Ovary (tissue), 9 donors: Measurements from ENCODE around the gene ITPK1. TPM values are rescaled to one million over a fixed set of nuclear protein-coding genes. Genes with fewer than 3 reads are reported as not detected.

Source experiments
- DNase-seq, 5 donors: peaks; one replicate each; pipeline ENCODE4 v3.0.0-alpha.2; 2019 to 2020
- H3K27ac ChIP-seq, 2 donors: fragments of 200-600 bp; one replicate each; pipeline versions ENCODE4 v1.5.1 to v1.8.0; 2019 to 2022
- H3K27me3 ChIP-seq: fragments of 200-600 bp; one replicate; pipeline ENCODE4 v1.8.0; 2022
- H3K36me3 ChIP-seq: fragments of 200-600 bp; sonication (generic); one replicate; pipeline ENCODE4 v1.5.1; 2019
- H3K4me1 ChIP-seq: one replicate; pipeline ENCODE4 v1.8.1; 2013; ENCODE audit warnings: mild to moderate bottlenecking, moderate library complexity; ENCODE audit not compliant: insufficient read depth
- H3K4me3 ChIP-seq: fragments of 200-600 bp; sonication (generic); one replicate; pipeline ENCODE4 v1.5.1; 2017
- H3K9me3 ChIP-seq, 2 donors: fragments of 200-600 bp in 1 of 2; sonication (generic) in 1 of 2; one replicate each; pipeline versions ENCODE4 v1.5.1 to v1.8.1; 2013 to 2019; ENCODE audit warnings: mild to moderate bottlenecking in 1 of 2, moderate library complexity in 1 of 2
- EP300 ChIP-seq: sonication (generic); formaldehyde crosslinking; IDR thresholded peaks from one replicate; pipeline ENCODE4 v1.6.1; 2017; ENCODE audit warnings: antibody characterized with exemption
- POLR2A ChIP-seq: fragments of 450-650 bp; IDR thresholded peaks from one replicate; pipeline ENCODE4 v1.6.1; 2017; ENCODE audit warnings: antibody characterized with exemption, mild to moderate bottlenecking, moderate library complexity
- WGBS, 3 donors: extraction: QIAGEN DNeasy Blood & Tissue Kit in 1 of 3; methylation state at CpG; one replicate each; pipeline versions ENCODE4 v1.1.5 to v1.1.7; 2013 to 2017; 5-methylcytosine and 5-hydroxymethylcytosine counted together
- intact Hi-C, 4 donors: fragments of 100-400 bp; cut with DNase I; formaldehyde crosslinking; loops; one replicate each; pipeline versions ENCODE4 v1.11.0 to v1.15.1; 2022 to 2023
- polyA plus RNA-seq, 2 donors: library from polyadenylated mRNA; stranded (reverse); fragments of 200-250 nt in 1 of 2; fragments of 350-450 nt in 1 of 2; fragmentation: Illumina TruSeq in 1 of 2; extraction: RNeasy Lipid Tissue Mini Kit (QIAGEN cat#74804) in 1 of 2; gene quantifications; one replicate each; pipeline ENCODE4 v1.2.3, GENCODE V29; 2013 to 2014
- total RNA-seq, 7 donors: library from RNA; depleted of rRNA in 2 of 7; stranded (reverse); fragments of >200 nt in 2 of 7; fragmentation: NEBNext Ultra II Directional in 3 of 7; extraction: Animal tissue kit (Norgen Biotek cat#: 25700) in 3 of 7; gene quantifications; one replicate each; pipeline versions ENCODE4 v1.1.0 to v1.2.4, GENCODE V29; 2016 to 2023
- TF ChIP-seq, protein P1 (sequence below), 3 donors: fragments of 450-650 bp in 2 of 3; fragments of 200-600 bp in 1 of 3; IDR thresholded peaks; one replicate each; pipeline versions ENCODE4 v1.5.1 to v1.8.0; 2016 to 2022; ENCODE audit warnings: antibody characterized with exemption in 3 of 3, mild to moderate bottlenecking in 1 of 3
- donor health status: DM: no; HTN: no; CAD: no; lungs with moderate emphysema.
- donor health status: DM: no; HTN: no; CAD: no.
- donor health status: Bipolar disorder and iron deficiency.
- donor health status: DM: yes; HTN: yes; CAD: no.
- donor health status: DM: no; HTN: no; CAD: no.
- donor health status: DM: yes; HTN: yes; CAD: no.

ITPK1 gene
- total and polyA plus RNA-seq, 9 donors, result 23.6 to 57.8 (median 49.3) TPM

DNA sequence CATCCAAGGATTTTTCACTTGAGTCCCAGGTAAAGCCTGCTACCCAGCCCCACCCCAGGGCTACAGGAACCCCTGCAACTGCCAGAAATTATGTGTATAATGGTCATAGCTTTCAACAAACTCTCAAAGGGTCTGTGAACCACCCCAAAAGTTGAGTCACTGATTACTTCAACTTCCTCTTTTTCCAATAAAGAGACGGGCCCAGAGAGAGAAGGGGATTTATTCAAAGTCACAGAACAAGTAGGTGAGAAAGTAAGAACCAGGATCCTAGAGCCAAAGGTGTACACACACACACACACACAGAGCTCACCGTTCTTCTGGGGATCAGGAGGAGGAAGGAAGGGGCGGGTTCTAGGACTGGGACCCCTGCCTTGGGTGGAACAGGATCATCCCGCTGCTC is 4.8 kb upstream of the ITPK1 start:
- TF ChIP-seq EP300, result no peak
- TF ChIP-seq, protein P1, sequence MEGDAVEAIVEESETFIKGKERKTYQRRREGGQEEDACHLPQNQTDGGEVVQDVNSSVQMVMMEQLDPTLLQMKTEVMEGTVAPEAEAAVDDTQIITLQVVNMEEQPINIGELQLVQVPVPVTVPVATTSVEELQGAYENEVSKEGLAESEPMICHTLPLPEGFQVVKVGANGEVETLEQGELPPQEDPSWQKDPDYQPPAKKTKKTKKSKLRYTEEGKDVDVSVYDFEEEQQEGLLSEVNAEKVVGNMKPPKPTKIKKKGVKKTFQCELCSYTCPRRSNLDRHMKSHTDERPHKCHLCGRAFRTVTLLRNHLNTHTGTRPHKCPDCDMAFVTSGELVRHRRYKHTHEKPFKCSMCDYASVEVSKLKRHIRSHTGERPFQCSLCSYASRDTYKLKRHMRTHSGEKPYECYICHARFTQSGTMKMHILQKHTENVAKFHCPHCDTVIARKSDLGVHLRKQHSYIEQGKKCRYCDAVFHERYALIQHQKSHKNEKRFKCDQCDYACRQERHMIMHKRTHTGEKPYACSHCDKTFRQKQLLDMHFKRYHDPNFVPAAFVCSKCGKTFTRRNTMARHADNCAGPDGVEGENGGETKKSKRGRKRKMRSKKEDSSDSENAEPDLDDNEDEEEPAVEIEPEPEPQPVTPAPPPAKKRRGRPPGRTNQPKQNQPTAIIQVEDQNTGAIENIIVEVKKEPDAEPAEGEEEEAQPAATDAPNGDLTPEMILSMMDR (IDR thresholded peaks at IDR 0.05), result no peak
- TF ChIP-seq POLR2A, result no peak
- intact Hi-C loops, result no loop called here
- Histone ChIP-seq H3K4me1 (no peaks in the 10 kb centered on the region), H3K9me3 (no peaks in the 10 kb centered on the region), H3K36me3 (no peaks in the 10 kb centered on the region), H3K4me3 (no peak overlapping the region), H3K27me3 (no peaks in the 10 kb centered on the region), H3K27ac (no peak overlapping the region)
- 70 to 80% (median 74%) methylated on average over 4 of the region's 4 CpGs for WGBS, 3 donors
- DNase-seq, result no peak

DNA sequence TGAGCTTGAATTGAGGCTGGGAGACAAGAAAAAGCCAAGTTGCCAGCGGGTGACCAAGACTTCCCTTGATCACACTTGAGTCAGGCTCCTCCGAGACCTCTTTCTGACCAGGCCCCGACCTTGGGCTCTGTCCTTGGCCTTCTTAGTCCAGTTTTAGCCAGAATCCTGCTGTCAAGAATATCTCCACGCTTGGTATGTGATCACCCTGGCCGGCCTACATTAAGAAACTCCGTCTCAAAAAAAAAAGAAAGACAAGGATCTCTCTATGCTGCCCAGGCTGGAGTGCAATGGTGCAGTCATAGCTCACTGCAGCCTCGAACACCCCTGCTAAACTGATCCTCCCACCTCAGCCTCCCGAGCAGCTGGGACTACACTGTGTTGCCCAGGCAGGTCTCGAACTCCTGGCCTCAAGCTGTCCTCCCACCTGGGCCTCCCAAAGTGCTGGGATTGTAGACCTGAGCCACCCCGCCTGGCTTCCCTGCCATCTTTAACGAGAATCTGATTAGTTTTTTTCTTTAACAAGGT is 1.0 kb upstream of the ITPK1 start:
- Histone ChIP-seq H3K4me3 (peak overlapping the region; percentile 68), H3K27ac (peak overlapping the region; percentile 98 to 99), H3K4me1 (peaks cover 11% of the 10 kb centered on the region), H3K27me3 (no peaks in the 10 kb centered on the region), H3K9me3 (no peaks in the 10 kb centered on the region), H3K36me3 (no peaks in the 10 kb centered on the region)
- TF ChIP-seq, protein P1 (IDR thresholded peaks at IDR 0.05), result no peak
- TF ChIP-seq EP300 (no peak), POLR2A (no peak)
- WGBS, 3 donors, result 78 to 84% (median 80%) methylated on average over 11 of the region's 11 CpGs
- intact Hi-C loops, result loop anchor here in 1 of 4 donors (5.0 to 10.0 kb wide), 2 partner anchors 144 to 162 kb away; no protein-coding TSS in a partner anchor
- DNase-seq, result no peak

DNA sequence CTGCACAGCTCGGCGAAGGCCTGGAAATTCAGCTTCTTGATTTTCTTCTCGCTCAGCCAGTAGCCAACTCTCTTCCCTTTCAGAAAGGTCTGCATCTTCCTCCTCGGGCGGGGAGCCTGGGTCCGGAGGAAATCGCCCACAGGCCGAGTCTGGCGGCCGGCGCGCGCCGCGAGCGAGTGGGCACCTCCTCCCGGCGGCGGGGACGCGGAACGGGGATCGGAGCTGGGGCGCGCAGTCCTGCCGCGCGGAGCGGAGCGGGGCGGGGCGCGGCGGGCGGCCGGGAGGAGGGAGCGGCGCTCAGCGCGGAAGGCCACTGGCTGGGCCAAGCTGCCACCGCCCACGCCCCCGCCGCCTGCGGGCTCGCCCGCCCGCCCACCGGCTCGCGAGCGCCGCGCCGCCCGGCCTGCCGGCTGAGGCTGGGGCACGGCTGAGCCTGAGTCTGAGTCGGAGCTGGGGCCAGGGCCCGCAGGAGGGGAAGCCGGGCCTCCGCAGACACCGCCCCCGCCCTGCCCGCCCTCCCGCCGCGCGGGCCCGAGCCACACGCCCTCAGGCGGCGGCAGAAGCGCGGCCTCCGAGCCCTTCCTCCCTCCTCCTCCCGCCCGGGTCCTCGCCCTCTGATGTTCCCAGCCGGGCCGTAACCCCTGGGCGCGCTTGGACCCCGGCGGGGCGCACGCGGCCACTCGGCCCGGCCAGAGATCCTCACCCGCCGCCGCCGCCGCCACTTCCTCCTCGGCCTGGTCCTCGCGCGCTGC is 480 bp downstream of the ITPK1 start:
- WGBS, 3 donors, result 0 to 1% (median 1%) methylated on average over 35 to 98 of the region's 99 CpGs
- intact Hi-C loops, result loop anchor here in 1 of 4 donors (5.0 to 10.0 kb wide), 2 partner anchors 143 to 160 kb away; no protein-coding TSS in a partner anchor
- H3K4me1 ChIP-seq, result peaks cover 12% of the 10 kb centered on the region

DNA sequence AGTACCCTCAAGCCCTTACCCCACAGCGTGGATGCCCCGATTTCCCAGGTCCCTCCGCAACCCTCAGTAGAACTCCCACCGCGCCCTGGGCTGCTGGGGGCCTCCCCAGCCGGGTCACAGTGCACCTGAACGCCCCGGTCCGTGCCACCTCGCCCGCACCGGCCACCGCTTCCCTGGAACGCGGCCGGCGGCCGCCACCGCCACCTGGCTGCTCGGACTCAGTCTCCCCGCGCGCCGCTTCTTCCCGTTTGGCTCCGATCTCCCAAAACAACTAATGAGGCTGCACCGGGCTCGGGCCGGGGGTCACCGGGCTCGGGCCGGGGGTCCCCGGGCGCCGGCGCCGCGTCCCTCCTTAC is 1.0 kb downstream of the ITPK1 start:
- Histone ChIP-seq H3K27ac (peak overlapping the region; percentile 98 to 99), H3K4me1 (peaks cover 12% of the 10 kb centered on the region), H3K4me3 (peak overlapping the region; percentile 68), H3K9me3 (no peaks in the 10 kb centered on the region), H3K36me3 (no peaks in the 10 kb centered on the region), H3K27me3 (no peaks in the 10 kb centered on the region)
- TF ChIP-seq, protein P1 (IDR thresholded peaks at IDR 0.05), result no peak
- TF ChIP-seq POLR2A (no peak), EP300 (no peak)
- intact Hi-C loops, result loop anchor here in 1 of 4 donors (5.0 to 10.0 kb wide), 2 partner anchors 142 to 160 kb away; no protein-coding TSS in a partner anchor
- 1 to 3% (median 2%) methylated on average over 38 of the region's 38 CpGs for WGBS, 3 donors
- peak in 3 of 5 donors; percentile 26 to 61 (median 49) for DNase-seq

More for the DNA sequence above, 480 bp downstream of the ITPK1 start:
- H3K4me3 ChIP-seq, result peak overlapping the region; percentile 68
- no peaks in the 10 kb centered on the region for H3K9me3 ChIP-seq
- no peaks in the 10 kb centered on the region for H3K27me3 ChIP-seq
- TF ChIP-seq, protein P1 (IDR thresholded peaks at IDR 0.05), result peak in 1 of 3 donors; percentile 7
- no peak for TF ChIP-seq POLR2A
- DNase-seq, result peak; percentile 83 to 90 (median 87)
- H3K27ac ChIP-seq, result peak overlapping the region; percentile 98 to 99
- no peaks in the 10 kb centered on the region for H3K36me3 ChIP-seq
